Measurements from ENCODE around the gene BMX. TPM values are rescaled to one million over a fixed set of nuclear protein-coding genes. Genes with fewer than 3 reads are reported as not detected.

The BMX gene
- total and polyA plus RNA-seq, 3 donors from 2014 or later = 0.12 to 1.2 (median 0.55) TPM

DNA sequence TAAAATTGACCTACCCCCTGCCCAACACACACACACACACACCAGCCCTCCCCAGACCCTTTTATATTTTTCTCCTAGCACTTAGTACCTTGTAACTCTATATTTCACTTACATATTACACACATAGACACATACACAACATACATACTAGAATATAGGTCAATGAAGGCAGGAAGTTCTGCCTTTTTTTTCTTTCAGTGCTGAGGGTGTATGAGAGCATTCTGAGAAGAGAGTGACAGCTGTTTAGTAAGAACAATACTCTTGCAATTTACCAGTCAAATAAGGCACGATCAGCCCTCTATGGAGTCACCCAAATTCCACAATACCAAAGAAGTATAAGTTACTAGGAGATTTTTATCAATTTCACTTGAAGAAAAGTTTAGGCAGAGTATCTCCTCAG lies 66.7 kb downstream of the BMX start:
- TF ChIP-seq POLR2A (IDR thresholded peaks at IDR 0.05) = no peak
- TF ChIP-seq, protein P1, sequence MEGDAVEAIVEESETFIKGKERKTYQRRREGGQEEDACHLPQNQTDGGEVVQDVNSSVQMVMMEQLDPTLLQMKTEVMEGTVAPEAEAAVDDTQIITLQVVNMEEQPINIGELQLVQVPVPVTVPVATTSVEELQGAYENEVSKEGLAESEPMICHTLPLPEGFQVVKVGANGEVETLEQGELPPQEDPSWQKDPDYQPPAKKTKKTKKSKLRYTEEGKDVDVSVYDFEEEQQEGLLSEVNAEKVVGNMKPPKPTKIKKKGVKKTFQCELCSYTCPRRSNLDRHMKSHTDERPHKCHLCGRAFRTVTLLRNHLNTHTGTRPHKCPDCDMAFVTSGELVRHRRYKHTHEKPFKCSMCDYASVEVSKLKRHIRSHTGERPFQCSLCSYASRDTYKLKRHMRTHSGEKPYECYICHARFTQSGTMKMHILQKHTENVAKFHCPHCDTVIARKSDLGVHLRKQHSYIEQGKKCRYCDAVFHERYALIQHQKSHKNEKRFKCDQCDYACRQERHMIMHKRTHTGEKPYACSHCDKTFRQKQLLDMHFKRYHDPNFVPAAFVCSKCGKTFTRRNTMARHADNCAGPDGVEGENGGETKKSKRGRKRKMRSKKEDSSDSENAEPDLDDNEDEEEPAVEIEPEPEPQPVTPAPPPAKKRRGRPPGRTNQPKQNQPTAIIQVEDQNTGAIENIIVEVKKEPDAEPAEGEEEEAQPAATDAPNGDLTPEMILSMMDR (IDR thresholded peaks at IDR 0.05) = no peak
- H3K9me3 ChIP-seq = no peaks in the 10 kb centered on the region
- H3K27ac ChIP-seq = no peak overlapping the region
- 82% methylated on average over 1 of the region's 1 CpG for WGBS, 2 donors
- DNase-seq = no peak
- intact Hi-C loops (cut with DNase I; ENCODE audit: low total_unique reads) = no loop called here
- no peaks in the 10 kb centered on the region for H3K27me3 ChIP-seq
- H3K36me3 ChIP-seq (ENCODE audit: low read depth, missing control alignments) = no peaks in the 10 kb centered on the region
- no peak overlapping the region for H3K4me3 ChIP-seq
- H3K4me1 ChIP-seq = no peaks in the 10 kb centered on the region

DNA sequence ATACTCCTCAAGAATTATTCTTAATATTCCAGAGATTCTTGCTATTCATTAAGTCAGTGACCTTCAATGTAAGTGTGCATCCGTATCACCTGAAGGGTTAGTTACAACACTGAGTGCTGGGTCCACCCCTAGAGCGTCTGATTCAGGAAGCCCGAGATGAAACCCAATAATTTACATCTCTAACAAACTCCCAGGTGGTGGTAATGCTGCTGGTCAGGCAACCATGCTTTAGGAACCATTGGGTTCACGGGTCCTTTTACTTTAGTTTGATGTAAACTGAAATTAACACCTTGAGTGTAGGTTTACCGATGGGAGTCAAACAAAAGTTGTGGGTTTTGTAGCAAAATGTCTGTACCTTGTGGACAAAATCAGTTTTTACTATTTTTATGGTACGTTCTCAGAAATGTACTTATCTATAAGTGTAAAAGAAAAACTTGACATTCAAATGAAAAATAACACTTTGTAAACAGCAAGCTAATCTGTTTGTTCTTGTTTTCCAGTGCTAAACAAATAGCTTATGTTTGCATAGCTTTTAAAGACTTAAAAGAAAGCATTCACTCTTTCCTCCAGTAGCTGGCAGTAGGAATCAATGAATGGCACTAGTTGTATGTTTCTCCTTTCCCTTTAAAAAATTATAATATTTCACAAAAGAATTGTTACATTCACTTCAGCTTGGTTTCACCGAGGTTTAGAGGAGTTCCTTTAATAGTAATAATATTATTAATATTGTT lies 67.4 kb downstream of the BMX start:
- DNase-seq = no peak
- TF ChIP-seq, protein P1 (IDR thresholded peaks at IDR 0.05) = peak in 1 of 3 experiments; percentile 20
- no peak for TF ChIP-seq POLR2A (IDR thresholded peaks at IDR 0.05)
- H3K36me3 ChIP-seq (ENCODE audit: low read depth, missing control alignments) = no peaks in the 10 kb centered on the region
- H3K27me3 ChIP-seq = no peaks in the 10 kb centered on the region
- 55 to 68% methylated on average over 6 to 7 of the region's 7 CpGs for WGBS, 2 donors
- H3K27ac ChIP-seq = no peak overlapping the region
- H3K4me3 ChIP-seq = no peak overlapping the region
- no peaks in the 10 kb centered on the region for H3K4me1 ChIP-seq
- intact Hi-C loops (cut with DNase I; ENCODE audit: low total_unique reads) = no loop called here
- H3K9me3 ChIP-seq = no peaks in the 10 kb centered on the region

DNA sequence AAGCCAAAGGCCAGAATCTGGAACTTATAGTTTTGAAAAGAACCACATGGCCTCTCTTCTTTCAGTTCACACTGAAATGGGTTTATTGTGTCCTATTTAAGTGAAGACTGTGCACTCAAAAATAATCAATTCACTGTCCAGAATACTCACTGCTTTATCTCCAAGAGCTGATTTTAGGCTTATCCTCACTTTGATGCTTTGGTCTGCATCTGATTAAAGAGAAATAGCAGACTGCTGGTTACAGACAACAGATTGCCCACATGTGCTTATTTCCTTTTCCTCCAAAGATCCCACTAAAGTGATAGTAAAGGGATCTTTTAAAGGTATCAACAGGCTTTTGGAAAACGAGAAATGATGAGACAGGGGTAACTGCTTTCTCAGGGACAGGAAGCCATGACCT lies 69.5 kb downstream of the BMX start:
- no peak for DNase-seq
- intact Hi-C loops (cut with DNase I; ENCODE audit: low total_unique reads) = no loop called here
- Histone ChIP-seq H3K4me3 (no peak overlapping the region), H3K9me3 (no peaks in the 10 kb centered on the region), H3K4me1 (no peaks in the 10 kb centered on the region), H3K27me3 (no peaks in the 10 kb centered on the region), H3K36me3 (ENCODE audit: low read depth, missing control alignments) (no peaks in the 10 kb centered on the region), H3K27ac (no peak overlapping the region)
- TF ChIP-seq, protein P1 (IDR thresholded peaks at IDR 0.05) = no peak
- no peak for TF ChIP-seq POLR2A (IDR thresholded peaks at IDR 0.05)
- WGBS, 2 donors = 33 to 57% methylated on average over 1 of the region's 1 CpG

DNA sequence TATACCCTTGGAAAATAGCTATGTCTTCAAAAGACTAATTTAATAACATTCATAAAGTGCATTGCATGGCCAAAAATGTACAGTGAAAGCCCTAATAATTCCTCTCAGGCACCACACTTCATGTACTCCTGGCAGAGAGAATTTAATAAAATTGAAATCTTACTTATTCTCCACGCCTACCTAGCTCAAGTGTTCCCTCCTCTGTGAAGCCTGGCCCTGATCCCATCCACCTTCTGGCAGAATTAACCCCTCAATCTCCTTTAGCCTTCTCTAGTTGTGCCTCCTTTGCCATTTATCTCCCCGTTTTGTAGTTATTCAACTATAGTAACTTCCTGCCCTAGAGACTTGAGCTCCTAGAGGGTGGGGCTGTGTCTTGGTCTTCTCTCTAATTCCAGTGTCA lies 73.4 kb downstream of the BMX start:
- H3K9me3 ChIP-seq = no peaks in the 10 kb centered on the region
- DNase-seq = no peak
- WGBS, 2 donors = 77 to 82% methylated on average over 2 of the region's 2 CpGs
- no peaks in the 10 kb centered on the region for H3K27me3 ChIP-seq
- no peak overlapping the region for H3K27ac ChIP-seq
- H3K4me3 ChIP-seq = no peak overlapping the region
- no peaks in the 10 kb centered on the region for H3K4me1 ChIP-seq
- intact Hi-C loops (cut with DNase I; ENCODE audit: low total_unique reads) = no loop called here
- no peak for TF ChIP-seq POLR2A (IDR thresholded peaks at IDR 0.05)
- TF ChIP-seq, protein P1 (IDR thresholded peaks at IDR 0.05) = no peak
- no peaks in the 10 kb centered on the region for H3K36me3 ChIP-seq (ENCODE audit: low read depth, missing control alignments)

DNA sequence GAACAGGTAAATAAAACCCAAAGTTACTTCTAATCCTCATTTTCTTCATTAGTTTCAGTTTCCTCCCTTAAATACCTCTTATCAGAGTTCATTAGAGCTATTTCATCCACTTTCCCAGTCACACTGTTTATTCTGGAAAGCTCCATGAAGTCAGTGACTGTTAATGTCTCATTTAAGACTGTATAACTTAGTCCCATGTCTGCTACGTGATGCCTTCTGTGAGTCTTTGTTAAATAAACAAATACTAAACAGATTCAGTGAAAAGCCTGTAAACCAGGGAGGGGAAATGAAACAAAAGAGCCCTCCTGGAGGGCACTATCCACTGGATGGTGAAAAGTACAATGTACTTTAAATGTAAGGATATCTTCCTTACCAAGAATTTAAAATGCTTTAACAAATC lies 75.4 kb downstream of the BMX start:
- H3K9me3 ChIP-seq = no peaks in the 10 kb centered on the region
- no peaks in the 10 kb centered on the region for H3K27me3 ChIP-seq
- no peaks in the 10 kb centered on the region for H3K4me1 ChIP-seq
- intact Hi-C loops (cut with DNase I; ENCODE audit: low total_unique reads) = no loop called here
- H3K36me3 ChIP-seq (ENCODE audit: low read depth, missing control alignments) = no peaks in the 10 kb centered on the region
- DNase-seq = no peak
- no peak overlapping the region for H3K4me3 ChIP-seq
- H3K27ac ChIP-seq = no peak overlapping the region
- TF ChIP-seq POLR2A (IDR thresholded peaks at IDR 0.05) = no peak
- TF ChIP-seq, protein P1 (IDR thresholded peaks at IDR 0.05) = no peak
- 56 to 69% methylated on average over 1 of the region's 1 CpG for WGBS, 2 donors
